HG02870 (cell line): ENCODE data around the gene EBNA1BP2.
"Not testable (repeated sequence)": the region's sequence is repeated elsewhere in the genome, so short reads cannot be mapped to it uniquely, and the experiment has no call there.

Experiments used
- ATAC-seq: cut with Tn5 transposase; IDR thresholded peaks from one replicate; pipeline ENCODE4 v1.9.1; 2021; ENCODE audit warnings: mild to moderate bottlenecking, moderate library complexity; ENCODE audit not compliant: unreplicated experiment

The EBNA1BP2 gene

DNA sequence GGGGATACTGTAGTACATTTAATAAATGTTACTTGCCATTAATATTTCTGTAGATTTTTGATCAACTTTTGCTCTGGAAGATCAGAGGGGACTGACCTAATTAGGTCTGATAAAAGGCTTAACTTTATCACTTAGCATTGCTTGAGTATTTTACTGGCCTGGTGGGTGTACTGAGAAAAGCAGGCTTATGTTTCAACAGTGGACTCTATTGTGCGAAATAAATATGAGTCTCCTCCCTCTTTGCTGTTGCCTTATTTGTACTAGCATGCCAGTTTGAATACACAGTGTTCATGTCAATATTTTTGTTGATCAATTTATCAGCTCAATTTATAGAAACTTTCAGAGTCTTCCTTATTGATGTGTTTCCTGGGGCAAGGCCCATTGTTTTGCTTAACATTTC is 49.1 kb downstream of the EBNA1BP2 start:
- ATAC-seq, result no peak

DNA sequence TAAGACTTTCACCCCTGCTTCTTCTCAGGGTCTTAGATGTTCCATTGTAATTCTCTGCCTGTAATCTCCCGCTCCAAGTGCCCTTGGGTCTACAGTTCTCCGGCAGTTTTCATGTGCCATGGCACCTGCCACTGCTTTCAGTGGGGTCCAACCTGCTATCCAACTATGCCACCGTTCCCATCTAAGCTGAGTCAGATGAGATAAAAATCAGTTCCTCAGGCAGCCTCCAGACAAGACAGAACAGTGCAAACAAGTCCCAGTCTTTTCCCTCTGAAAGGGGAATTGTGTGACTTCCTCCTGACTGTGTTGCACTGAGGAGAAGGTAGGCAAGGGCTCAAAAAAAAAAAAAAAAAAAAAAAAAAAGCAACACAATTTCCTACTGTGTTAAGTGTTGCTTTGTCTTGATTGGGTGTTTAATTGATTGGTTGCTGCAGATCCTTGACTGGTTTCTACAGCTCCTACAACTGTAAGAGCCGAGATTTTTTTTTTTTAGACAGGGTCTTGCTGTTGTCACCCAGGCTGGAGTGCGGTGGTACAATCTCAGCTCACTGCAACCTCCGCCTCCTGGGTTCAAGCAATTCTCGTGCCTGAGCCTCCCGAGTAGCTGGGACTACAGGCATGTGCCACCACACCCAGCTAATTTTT is 50.7 kb downstream of the EBNA1BP2 start:
- ATAC-seq, result no peak

GRCh38 chr1:43119928-43120586 is 52.0 kb downstream of the EBNA1BP2 start:
- not testable (repeated sequence) for ATAC-seq
